ENCODE measurements around the gene PSTPIP1.

The PSTPIP1 gene

DNA sequence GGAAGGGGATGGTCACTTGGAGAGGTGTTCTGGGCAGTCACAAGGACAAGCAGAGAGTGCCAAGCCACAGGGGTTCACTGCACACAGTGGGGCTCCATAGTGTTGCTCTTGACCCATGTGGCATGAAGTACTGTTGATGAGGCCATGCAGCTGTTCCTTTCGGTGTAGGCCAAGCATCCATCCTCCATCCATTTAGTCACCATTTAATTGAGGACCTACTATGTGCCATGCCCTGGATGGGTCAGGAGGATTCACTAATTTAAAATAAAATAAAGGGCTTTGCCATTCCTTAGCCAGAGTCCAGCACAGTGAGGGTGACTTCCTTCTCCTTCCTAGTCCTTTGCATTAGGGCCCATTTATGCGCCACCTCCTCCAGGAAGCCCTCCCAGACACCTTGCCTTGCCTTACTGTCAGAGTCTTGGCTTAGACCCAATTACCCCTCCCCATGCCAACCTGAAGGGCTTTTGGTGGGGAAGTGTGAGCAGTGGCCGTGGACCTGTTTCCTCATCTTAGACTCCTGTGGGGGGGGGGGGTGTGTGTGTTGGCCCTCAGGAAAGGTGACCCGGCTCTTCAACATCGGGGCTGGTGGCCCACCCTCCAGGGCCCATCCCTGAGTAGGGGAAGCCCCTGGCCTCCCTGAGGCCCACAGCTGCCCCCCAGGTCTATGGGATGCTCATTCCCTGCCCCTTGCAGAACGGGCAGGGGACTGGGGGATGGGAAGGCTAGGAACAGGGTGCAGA, 25.6 kb downstream of the PSTPIP1 start:
- DNase-seq = no peak

DNA sequence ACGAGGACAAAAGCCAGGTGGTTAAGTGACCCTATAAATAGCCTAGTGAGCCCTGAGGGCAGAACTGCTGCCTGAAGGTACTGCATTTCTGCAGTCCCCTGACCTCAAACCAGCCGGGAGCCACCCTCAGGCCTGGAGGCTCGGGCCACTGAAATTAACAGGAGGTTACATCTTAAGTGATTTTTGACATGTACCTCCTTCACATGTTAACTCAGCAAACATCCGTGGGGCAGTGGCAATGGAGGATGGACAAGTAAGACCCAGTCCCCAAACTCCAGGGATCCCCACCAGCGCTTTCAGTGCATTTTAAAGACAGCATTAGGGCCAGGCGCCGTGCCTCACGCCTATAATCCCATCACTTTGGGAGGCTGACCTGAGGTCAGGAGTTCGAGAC, 26.2 kb downstream of the PSTPIP1 start:
- DNase-seq = no peak

DNA sequence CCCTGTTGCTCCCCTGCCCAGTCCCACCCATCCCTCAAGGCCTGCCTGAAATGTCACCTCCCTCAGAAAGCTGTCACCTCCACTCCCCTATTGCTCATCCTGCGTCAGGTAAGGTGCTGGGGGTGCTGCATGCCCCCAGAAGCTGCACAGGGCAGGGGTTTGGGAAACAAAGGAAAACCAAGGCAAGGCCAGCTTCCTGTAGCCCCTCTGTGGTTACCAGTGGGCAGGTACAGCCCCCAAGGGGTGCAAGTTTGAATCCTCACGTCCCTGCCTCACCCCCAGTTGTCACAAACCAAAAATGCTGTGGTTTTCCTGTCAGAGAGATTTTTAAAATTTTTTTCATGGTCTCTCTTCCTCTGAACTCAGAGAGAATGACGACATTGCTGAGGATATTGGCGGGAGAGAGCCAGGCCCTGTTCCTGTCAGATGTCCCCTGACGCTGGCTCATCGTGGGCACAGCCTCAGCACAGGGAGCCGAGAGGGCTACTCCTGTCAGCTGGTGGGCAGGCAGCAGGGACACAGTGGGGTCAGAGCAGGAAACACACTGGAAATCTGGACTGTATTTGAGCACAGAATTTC, 27.0 kb downstream of the PSTPIP1 start:
- DNase-seq = no peak

DNA sequence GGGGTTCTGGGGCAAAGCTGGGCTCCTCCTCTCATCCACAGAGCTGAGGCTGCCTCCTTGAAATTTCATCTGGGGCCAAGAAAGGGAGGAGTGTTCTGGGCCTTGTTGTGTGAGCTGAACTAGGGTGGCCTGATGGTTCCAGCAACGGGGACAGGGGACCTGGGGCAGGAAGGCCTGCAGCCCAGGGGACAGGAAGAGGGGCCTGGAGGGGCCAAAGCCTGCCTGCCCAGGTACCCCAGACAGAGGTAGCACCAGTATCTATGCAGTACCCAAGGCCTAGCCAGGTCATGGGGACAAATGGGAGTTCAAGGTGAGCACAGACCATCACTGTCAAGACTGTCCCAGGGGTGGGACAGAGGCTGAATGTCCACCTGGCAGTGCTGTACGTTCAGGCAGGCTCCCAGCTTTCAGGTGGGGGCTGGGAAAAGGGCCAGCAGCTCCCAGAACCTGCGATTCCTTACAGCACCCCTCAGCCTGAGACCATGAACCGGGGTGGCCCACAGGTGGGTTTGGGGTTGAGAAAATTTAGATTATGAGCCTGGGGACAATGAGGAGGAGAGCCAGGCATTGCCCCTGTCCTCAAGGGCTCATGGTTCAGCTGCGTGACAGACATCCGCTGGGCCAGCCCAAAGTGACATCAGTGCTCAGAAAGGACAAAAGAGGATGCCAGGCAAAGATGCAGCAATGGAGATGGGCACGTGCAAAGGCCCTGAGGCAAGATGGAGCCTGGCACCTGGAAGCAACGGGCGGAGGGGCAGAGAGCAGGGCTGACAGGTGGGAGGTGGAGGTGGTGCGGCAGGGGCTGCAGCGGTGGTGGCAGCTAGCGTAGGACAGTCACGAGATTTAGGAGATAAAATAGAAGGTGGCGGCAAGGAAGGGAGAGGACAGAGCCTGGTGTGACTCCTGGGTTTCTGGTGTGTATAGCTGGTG, 28.0 kb downstream of the PSTPIP1 start:
- DNase-seq = no peak

DNA sequence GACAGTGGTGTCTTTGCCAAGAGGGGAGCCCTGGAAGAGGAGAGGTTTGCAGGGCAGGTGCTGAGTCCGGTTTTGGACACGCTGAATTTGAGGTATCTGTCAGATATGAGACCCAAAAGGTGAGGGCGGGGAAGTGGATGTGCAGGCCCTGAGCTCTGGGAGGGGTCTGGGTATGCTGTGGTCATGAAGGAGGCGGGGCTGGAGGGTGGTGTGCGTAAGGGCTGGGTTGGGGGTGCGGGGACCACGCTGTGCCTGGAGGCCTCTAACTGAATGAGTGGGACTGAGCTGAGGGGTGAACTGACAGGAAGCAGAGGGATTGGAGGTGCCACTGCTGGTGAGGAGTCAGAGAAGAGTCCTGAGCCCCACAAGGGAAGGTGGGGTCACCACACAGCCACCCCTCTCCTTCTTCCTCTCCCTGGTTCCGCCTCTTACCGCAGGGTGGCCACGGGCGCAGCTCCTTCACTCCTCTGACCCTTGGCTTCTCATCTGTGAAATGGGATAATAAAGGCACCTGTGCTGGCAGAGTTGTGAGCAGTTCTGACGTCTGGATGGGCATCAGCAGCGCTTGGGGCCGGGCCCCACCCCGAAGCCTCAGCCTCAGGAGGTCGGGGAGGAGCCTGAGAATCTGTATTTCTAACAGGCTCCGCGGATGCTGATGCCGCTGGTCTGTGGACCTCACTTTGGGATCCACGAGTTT, 28.8 kb downstream of the PSTPIP1 start:
- no peak for DNase-seq

DNA sequence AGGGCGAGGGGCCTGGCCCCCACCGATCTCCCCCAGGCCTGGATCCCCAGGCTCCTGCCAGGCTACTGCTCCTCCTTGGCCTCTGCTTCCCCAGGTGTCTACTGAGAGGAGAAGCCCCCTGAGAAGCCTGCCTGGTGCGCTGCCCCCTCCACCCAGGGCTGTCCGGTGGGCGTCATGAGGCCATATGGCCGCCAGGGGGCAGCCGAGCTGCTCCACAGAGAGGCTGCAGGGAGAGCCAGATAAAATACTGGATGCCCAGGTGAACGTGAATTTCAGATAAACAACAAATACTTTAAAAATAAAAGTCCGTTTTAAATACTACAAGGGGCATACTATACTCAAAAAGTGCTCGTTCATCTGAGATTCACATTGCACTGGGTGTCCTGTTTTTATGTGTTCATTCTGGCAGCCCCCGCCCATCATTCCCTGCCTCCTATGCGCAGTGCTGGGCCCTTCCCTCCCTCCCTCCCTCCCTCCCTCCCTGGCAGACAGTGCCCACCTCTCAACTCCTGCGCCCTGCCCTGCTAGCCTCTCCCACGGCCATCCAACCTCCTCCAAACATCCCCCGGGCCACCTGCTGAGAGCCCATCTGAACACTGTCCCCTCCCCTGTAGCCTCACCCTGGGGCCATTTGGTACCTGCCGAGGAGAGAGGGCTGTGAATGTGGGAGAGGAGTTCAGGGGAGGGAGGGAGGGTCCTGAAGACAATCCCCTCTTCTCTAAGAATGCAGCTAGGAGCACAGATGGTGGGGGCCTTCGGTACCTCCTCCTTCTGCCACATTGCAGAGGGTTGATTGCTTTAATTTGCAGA, 29.6 kb downstream of the PSTPIP1 start:
- DNase-seq = peak; percentile 68

DNA sequence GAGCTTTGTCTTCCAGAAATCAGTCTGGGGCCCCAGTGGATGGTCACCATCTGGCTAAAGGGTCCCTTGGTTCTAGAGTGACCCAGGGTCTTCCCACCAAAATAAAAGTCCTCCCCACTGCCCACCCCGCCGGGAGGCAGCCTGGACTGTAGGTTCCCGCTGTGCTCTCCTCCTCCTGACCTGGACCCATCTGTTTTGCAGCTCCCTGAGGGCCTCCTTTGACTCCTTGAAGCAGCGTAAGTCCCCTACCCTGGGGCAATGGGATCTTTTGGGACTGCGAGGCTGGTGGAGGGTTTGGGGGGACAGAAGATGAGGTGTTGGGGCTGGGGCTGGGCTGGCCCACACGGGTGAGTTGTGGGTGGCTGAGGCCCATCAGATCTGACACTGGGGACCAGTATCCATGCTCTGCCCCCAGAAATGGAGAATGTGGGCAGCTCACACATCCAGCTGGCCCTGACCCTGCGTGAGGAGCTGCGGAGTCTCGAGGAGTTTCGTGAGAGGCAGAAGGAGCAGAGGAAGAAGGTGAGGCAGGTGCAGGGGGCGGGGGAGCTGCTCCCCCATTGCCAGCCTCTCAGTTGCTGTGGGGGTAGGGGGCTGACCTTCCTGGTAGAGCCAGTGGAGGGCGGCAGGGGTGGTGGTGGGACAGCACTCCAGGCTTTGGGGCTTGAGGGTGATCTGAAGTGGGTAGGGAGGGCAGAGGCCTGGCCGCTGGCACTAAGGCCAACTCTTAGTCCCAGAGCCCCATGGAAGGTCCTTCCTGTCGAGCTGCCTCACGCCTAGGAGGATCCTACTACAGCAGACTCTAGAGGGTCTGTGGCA, 30.4 kb downstream of the PSTPIP1 start:
- no peak for DNase-seq

DNA sequence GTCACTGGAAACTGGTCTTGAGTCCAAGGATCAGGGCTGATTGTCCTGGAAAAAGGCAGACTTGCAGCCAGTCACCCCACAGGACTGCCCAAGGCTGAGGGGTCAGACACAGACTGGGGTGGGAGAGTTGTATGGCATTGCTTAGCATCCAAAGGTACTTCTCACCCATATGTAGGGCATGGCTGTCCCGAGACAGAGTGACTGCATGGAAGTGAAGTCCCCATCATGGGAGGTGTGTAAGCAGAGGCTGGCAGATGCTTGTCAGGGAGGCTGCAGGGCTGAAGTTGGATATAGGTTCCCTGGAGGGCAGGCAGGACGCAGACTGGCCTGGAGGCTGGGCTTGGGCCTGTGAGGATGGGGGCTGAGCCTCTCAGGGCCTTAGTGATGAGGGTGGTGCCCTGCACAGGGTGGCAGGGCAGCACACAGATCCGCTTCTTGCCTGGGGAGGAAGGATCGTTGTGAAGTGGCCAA, 31.1 kb downstream of the PSTPIP1 start:
- DNase-seq = no peak

DNA sequence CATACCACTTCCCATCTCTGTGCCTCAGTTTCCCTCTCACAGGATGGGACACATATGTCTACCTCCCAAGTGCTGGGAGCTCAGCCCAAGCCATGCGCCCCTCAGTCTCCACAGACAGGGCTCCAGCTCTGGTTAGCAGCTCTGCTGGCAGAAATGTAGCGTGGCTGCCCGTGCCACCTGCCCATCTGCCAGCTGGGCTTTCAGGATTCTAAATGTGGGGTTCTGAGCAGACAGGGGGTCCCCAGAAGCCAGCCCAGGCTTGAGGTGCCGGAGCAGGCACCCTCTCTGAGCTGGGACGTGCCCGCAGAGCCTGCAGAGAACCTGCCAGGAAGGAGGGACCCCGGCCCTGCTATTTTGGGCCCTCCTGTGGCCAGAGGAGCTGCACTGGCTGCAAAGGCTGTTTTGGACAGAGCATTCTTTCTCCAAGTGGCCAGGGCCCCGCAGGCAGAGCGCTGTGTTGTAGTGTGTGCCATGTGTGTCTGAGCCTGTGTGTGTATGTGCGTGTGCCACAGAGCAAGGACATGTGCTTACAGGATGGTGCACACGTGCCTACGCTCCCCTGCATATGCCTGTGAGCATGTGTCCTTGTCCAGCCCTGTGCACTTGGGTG, 31.7 kb downstream of the PSTPIP1 start:
- no peak for DNase-seq

DNA sequence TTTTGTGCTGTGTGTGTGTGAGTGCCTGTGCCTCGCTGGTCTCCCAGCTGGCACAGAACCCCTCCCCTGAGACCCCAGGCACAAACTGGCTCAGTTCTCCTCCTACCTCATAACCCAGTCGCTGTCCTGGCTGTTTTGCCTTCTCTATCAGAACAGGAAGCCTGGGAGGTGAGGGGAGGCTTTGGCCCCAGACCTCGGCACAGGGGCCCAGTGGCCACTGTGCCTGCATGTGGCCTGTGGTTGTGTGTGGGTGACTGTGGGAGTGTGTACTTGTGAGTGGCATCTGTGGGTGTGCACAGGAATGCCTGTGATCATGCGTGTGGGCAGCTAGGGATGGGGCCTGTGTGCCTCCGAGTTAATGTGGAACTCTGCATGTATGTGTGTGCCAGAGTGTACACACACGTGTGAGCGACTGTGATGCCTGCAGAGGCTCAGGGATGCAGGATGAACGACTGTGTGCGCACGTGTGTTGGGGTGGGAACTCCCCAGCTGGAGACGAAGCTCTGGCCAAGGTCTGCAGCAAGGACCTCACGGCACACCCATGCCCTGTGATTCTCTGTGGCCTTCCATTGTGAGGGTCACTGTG, 32.3 kb downstream of the PSTPIP1 start:
- DNase-seq = no peak

DNA sequence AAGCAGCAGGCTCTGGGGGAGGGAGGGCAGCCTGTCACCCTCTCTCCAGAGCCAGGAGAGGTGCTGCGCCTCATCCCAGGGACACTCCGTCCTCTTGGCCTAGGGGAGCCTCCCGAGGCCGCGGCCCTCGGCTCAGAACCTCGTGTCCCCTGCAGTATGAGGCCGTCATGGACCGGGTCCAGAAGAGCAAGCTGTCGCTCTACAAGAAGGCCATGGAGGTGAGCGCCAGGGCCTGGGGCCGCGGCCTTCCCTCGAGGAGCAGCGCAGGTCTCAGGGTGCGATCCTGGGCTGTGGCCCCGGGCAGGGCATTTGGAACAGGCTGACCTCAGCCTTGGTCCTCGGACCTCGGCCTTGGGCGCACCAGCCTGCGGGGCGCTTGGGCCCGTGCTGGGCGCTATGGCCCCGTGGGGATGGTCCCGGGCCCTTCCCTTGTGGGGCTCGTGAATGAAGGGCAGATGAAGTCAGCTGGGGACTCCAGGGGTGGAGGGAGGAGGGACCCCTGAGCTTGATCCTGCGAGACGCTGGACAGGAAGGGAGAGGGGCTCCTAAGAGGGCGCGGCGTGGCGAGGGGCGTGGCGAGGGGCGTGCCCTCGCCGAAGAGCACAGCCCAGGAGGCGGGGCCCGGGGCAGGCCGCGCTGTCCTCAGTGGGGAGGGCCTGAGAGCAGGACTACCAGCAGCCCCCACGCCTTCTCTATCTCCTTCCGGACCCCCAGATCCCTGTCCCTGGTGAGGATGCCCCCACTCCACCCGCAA, 32.9 kb downstream of the PSTPIP1 start:
- no peak for DNase-seq

DNA sequence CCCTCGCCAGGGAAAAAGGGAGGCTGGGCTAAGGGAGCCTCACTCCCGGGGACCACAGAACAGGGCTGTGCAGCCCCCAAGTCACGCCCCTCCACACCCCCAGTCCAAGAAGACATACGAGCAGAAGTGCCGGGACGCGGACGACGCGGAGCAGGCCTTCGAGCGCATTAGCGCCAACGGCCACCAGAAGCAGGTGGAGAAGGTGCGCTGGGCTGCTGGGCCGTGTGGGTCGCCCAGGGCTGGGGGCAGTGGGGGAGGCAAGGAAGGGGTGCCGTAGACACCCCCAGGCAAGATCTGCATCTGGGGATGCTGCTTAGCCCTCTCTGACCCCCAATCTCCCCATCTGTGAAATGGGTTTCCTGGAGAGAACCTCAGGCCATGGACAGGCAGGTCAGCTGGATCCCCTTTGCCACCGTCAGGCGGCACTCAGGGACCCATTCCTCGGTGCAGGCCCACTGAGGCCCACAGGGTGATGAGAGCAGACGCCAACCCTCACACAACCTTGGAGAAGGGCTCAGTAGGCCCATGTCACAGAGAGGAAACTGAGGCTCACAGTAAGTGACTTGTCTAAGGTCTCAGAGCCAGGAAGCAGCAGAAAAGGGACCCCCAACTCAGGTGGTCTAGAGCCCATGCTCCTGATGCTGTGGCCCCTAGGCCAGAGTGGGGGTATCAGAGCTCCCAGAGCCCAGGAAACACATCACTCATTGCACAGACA, 33.7 kb downstream of the PSTPIP1 start:
- no peak for DNase-seq

DNA sequence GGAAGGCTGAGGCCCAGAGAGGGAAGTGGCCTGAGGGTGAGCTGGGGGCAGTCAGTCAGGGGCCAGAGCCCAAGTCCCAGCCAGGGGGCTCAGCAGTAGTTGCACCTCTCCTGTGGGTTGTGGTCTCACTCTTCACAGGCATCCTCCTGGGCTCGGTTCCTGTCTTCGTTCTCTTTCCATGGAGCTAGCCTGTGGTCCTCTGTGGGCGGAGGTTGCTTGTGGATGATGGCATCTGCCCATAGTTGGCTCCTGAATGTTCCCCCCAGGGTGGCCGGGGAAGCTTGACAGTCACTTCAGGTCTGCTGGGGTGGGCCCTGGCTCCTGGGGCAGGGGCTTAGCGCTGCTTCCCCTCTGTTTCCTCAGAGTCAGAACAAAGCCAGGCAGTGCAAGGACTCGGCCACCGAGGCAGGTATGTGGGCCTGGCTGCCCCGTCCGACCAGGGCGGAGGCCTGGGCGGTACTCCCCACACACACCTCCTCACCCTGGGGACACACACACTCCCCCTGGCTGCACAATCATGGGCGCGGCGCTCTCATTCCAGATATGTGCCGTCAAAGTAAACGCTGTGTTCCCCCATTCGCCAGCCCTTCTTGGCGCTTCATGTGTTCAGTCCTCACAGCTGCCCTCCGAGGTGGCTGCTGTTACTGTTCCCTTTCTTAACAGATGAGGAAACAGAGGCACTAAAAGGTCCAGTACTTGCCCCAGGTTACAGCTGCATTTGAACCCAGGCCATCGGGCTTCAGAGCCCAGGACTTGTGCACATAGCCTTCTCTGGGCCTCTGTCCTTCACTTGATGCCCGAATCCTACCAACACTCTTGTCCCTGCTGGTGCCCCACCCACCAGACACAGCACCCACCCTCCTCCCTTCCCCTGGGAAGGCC, 34.5 kb downstream of the PSTPIP1 start:
- DNase-seq = no peak

DNA sequence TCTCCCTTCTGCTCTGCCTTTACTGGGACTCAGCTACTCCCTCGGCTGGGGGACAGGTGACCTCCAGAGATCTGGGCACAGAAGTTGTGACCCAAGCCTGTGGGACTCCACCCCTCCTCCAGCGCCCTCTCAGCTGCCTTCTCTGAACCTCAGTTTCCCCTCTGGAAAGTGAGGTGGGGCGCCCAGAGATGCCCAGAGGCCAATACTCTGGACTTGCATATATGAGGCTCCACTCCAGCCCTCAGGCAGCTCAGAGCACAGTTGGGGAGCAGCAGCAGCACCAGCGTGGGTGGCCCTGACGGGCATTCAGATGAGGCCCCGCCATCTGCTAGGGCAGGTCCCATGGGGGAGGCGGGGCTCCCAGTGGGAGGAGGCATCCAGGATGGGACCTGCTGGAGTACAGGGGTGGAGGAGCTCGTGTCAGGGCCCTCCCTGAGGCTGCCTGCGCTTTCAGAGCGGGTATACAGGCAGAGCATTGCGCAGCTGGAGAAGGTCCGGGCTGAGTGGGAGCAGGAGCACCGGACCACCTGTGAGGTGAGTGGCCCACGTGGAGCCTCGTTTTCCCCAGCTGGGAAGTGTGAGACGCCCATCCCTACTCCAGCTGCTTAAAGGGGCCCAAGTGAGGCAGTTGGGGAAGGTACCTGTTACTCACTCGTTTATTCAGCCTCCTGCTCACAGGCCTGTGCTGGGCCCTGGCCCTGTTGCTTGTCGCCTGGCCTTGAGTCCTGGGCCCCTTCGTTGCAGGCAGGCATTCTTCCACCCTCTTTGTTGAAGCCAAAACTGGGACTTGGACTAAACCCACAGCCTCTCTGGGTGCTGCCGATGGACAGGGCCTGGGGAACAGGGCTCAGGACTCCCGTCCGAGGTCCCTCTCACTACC, 35.4 kb downstream of the PSTPIP1 start:
- DNase-seq = no peak

DNA sequence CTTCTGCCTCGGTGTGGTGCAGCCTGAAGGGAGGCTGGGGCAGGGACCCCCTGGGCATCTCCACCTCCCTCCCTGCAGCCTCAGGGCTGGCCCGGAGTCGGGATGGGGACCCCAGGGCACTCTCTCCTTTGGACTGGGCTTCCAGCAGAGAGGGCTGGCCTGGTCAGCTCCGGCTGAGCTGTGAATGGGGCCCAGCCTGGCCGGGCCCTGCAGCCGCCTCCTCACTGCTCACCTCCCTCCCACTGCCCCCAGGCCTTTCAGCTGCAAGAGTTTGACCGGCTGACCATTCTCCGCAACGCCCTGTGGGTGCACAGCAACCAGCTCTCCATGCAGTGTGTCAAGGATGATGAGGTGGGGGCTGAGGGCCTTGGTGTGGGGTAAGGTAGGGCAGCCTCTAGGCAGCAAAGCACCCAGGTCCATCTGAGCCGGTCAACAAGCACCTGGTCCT, 36.0 kb downstream of the PSTPIP1 start:
- DNase-seq = no peak

DNA sequence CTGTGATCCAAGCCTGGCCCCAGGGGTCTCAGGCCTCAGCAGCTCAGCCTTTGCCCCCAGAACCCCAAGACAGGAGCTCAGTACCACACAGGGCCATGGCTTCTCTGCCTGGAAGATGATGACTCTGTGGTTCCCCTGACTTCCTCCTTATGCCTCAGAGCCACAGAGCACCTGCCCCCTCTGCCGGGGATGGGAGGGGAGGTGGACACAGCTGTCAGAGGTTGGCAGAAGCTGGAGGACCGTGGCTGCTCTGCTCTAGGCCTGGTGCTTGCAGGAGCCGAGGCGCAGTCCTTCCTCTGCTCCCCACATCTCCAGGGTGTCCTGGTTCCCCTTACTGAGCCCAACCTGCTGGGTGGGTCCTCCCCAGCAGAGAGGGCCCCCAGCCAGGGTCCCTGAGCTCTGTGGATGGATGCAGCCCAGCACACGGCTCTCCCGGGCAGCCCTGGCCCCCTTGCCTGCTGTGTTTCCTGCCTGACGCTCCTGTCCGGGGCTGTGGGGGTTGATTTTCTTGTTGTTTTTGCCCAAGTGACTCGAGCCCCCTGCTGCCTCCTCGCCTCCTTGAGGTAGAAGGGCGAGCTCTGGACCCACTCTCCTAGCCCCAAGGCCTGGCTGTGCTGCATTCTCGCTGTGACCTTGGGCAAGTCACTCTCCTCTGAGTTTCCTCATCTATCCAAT, 36.6 kb downstream of the PSTPIP1 start:
- no peak for DNase-seq

Data from stimulated activated CD4-positive, alpha-beta T cell treated with anti-CD3 and anti-CD28 coated beads, Interleukin-12 subunit alpha, Interleukin-12 subunit beta, amount 100 ng/mL, for 4 hours (primary cell).